K562 (cell line): ENCODE results near the gene EPHB4. TPM values are rescaled to one million over a fixed set of nuclear protein-coding genes. Genes with fewer than 3 reads are reported as not detected.

ENCODE experiments used
- ATF7 ChIP-seq: fragments of 450-650 bp; IDR thresholded peaks from 2 replicates; pipeline ENCODE4 v1.7.1; 2014; ENCODE audit warnings: mild to moderate bottlenecking, moderate library complexity
- EGR1 ChIP-seq: fragments of 450-650 bp; conservative IDR thresholded peaks from 2 replicates; pipeline ENCODE4 v1.6.1; 2017; ENCODE audit warnings: mild to moderate bottlenecking
- ESRRB ChIP-seq: fragments of 250-450 bp; sonication (Bioruptor Pico); IDR thresholded peaks from 2 replicates; pipeline ENCODE4 v1.5.0; 2020; ENCODE audit warnings: mild to moderate bottlenecking, moderate library complexity, borderline replicate concordance
- HCFC1 ChIP-seq: IDR thresholded peaks from 2 replicates; pipeline ENCODE4 v1.6.1; 2012; ENCODE audit warnings: low read depth, low read length, improper control_type of control experiment
- LEF1 ChIP-seq: fragments of 450-650 bp; IDR thresholded peaks from 2 replicates; pipeline ENCODE4 v1.6.1; 2016; ENCODE audit warnings: mild to moderate bottlenecking
- NBN ChIP-seq: fragments of 450-650 bp; IDR thresholded peaks from 2 replicates; pipeline ENCODE4 v1.6.1; 2016; ENCODE audit warnings: low read depth, mild to moderate bottlenecking
- NFIC ChIP-seq: fragments of 450-650 bp; IDR thresholded peaks from 2 replicates; pipeline ENCODE4 v1.6.1; 2017; ENCODE audit warnings: mild to moderate bottlenecking, inconsistent platforms
- NRF1 ChIP-seq, 2 experiments: fragments of 450-650 bp; IDR thresholded peaks in 1 of 2; conservative IDR thresholded peaks in 1 of 2; 2 replicates each; pipeline ENCODE4 v1.6.1; 2014; ENCODE audit warnings: mild to moderate bottlenecking in 2 of 2
- POLR2A ChIP-seq: fragments of 450-650 bp; conservative IDR thresholded peaks from 2 replicates; pipeline ENCODE4 v1.6.1; 2016
- POLR2AphosphoS5 ChIP-seq: IDR thresholded peaks from 2 replicates; pipeline ENCODE4 v1.6.1; 2011; ENCODE audit warnings: mild to moderate bottlenecking, low read depth, low read length, moderate library complexity; ENCODE audit not compliant: control insufficient read depth, insufficient read depth
- SMAD4 ChIP-seq: fragments of 250-450 bp; sonication (Bioruptor Pico); conservative IDR thresholded peaks from 2 replicates; pipeline ENCODE4 v1.8.0; 2021; ENCODE audit warnings: inconsistent platforms, mild to moderate bottlenecking, moderate library complexity
- SOX6 ChIP-seq: fragments of 450-650 bp; IDR thresholded peaks from 2 replicates; pipeline ENCODE4 v1.6.1; 2014; ENCODE audit warnings: mild to moderate bottlenecking
- TCF3 ChIP-seq: sonication (generic); formaldehyde crosslinking; IDR thresholded peaks from 2 replicates; pipeline ENCODE4 v1.4.0; 2020; ENCODE audit warnings: mild to moderate bottlenecking, missing genetic modification reagents
- WHSC1 ChIP-seq: IDR thresholded peaks from one replicate; pipeline ENCODE4 v1.6.1; 2012; ENCODE audit warnings: low read length, control low read depth, inconsistent platforms
- ZC3H4 ChIP-seq: sonication (generic); formaldehyde crosslinking; IDR thresholded peaks from 2 replicates; pipeline ENCODE4 v1.9.0; 2021; ENCODE audit warnings: missing genetic modification reagents, borderline replicate concordance
- ZFP1 ChIP-seq: fragments of 450-650 bp; formaldehyde crosslinking; IDR thresholded peaks from 2 replicates; pipeline ENCODE4 v1.4.0; 2020; ENCODE audit warnings: mild to moderate bottlenecking, mixed read lengths
- ZNF263 ChIP-seq: sonication (generic); formaldehyde crosslinking; IDR thresholded peaks from 2 replicates; pipeline ENCODE4 v1.8.0; 2022; ENCODE audit warnings: mild to moderate bottlenecking, missing genetic modification reagents, borderline replicate concordance
- ZNF324 ChIP-seq: fragments of 250-450 bp; sonication (Bioruptor Pico); IDR thresholded peaks from 2 replicates; pipeline ENCODE4 v1.4.0; 2020; ENCODE audit warnings: mild to moderate bottlenecking
- ZNF408 ChIP-seq: fragments of 250-450 bp; sonication (Bioruptor Pico); IDR thresholded peaks from 2 replicates; pipeline ENCODE4 v1.4.0; 2020; ENCODE audit warnings: low read depth, mild to moderate bottlenecking, moderate library complexity
- ZNF449 ChIP-seq: fragments of 250-450 bp; sonication (Bioruptor Pico); IDR thresholded peaks from 2 replicates; pipeline ENCODE4 v1.8.0; 2022; ENCODE audit warnings: moderate library complexity, mild to moderate bottlenecking, inconsistent platforms
- ZNF766 ChIP-seq: fragments of 200-800 bp; sonication (Bioruptor generic); conservative IDR thresholded peaks from 2 replicates; pipeline ENCODE4 v1.6.1; 2016; ENCODE audit warnings: missing genetic modification characterization, missing compliant biosample characterization
- polyA plus RNA-seq, 8 experiments: library from polyadenylated mRNA; depleted of rRNA in 4 of 8; stranded (reverse) in 5 of 8; unstranded in 3 of 8; fragments of >200 nt; fragmentation: Nextera tagmentation in 2 of 8; fragmentation: Illumina TruSeq in 1 of 8; extraction: Ambion mirVana in 2 of 8; extraction: Trizol in 1 of 8; gene quantifications; 2 replicates each; pipeline versions ENCODE4 v1.2.1 to v1.2.3, GENCODE V29; 2011 to 2014; ENCODE audit warnings: inconsistent platforms in 1 of 8, missing spikeins in 1 of 8
- total RNA-seq, 7 experiments: library from RNA; depleted of rRNA in 6 of 7; stranded (reverse); fragments of >200 nt in 6 of 7; fragmentation: Illumina TruSeq in 2 of 7; extraction: Trizol in 2 of 7; gene quantifications; 2 replicates each; pipeline versions ENCODE4 v1.2.1 to v1.2.3, GENCODE V29; 2011 to 2021; ENCODE audit warnings: low replicate concordance in 1 of 7
- TF ChIP-seq, protein P1 (sequence below): fragments of 250-450 bp; sonication (Bioruptor Pico); IDR thresholded peaks from 2 replicates; pipeline ENCODE4 v1.5.0; 2022; ENCODE audit warnings: mild to moderate bottlenecking
- TF ChIP-seq, protein P2 (sequence below): fragments of 250-450 bp; sonication (Bioruptor Pico); IDR thresholded peaks from 2 replicates; pipeline ENCODE4 v1.8.0; 2022; ENCODE audit warnings: inconsistent platforms, mild to moderate bottlenecking, moderate library complexity, borderline replicate concordance
- TF ChIP-seq, protein P3 (sequence below): fragments of 200-800 bp; sonication (Bioruptor generic); IDR thresholded peaks from 2 replicates; pipeline ENCODE4 v1.6.1; 2017; ENCODE audit warnings: missing genetic modification characterization, missing compliant biosample characterization

The EPHB4 gene
- total and polyA plus RNA-seq, 9 of the 15 experiments (the other 6 are each of a cell fraction or from before 2014, with no cell fraction given), result 1.2 to 82.1 (median 37.9) TPM

DNA sequence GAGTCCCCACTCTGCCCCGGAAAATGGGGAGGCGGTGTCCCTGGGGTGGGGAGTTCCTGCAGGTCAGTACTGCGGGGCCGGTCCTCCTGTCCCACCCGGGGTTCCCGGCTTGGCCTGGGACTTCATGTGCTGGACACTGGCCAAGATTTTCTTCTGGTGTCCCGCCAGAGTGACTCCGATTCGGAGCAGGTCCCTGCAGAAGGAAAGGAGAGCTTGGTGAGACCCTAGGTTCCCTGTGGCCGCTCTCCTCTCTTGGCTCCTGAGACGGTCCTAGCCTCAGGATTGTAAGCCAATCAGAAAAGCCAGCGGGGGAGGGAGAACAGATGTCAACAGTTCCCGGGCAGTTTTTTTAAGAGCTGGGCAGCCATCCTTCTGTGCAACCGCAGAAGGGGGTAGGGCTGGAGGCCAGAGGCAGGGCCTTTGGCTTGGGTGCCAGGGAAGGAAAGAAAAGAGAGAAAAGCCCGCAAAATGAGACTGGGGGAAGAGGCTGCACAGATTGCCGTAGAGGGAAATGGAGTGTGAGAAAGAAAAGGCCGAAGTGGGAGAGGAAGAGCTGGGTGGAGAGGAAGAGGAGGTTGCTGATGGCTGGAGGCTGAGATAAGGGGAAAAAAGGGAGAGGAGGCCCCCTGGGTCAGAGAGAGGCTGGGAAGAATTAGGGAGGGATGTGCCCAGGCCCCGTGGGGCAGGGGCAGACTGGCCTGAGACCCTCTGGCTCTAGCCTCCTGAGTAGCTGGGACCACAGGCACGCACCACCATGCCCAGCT, 23.7 kb downstream of the EPHB4 start (continued):
- TF ChIP-seq, protein P1, sequence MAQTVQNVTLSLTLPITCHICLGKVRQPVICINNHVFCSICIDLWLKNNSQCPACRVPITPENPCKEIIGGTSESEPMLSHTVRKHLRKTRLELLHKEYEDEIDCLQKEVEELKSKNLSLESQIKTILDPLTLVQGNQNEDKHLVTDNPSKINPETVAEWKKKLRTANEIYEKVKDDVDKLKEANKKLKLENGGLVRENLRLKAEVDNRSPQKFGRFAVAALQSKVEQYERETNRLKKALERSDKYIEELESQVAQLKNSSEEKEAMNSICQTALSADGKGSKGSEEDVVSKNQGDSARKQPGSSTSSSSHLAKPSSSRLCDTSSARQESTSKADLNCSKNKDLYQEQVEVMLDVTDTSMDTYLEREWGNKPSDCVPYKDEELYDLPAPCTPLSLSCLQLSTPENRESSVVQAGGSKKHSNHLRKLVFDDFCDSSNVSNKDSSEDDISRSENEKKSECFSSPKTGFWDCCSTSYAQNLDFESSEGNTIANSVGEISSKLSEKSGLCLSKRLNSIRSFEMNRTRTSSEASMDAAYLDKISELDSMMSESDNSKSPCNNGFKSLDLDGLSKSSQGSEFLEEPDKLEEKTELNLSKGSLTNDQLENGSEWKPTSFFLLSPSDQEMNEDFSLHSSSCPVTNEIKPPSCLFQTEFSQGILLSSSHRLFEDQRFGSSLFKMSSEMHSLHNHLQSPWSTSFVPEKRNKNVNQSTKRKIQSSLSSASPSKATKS (CRISPR knock-in tag), result no peak
- no peak for TF ChIP-seq ATF7
- peak; percentile 72 for TF ChIP-seq EGR1
- no peak for TF ChIP-seq ZFP1 (CRISPR knock-in tag)
- TF ChIP-seq NRF1 (conservative IDR thresholded peaks at IDR 0.05 in 1 of 2, IDR thresholded peaks at IDR 0.05 in 1 of 2), result peak; percentile 24 to 25; a peak in 1 of 4 replicates
- peak; percentile 84 for TF ChIP-seq NFIC
- TF ChIP-seq ESRRB, result no peak
- TF ChIP-seq LEF1, result peak; percentile 51; the same call in 1 of the 2 replicates
- TF ChIP-seq ZNF263 (CRISPR knock-in tag), result no peak
- TF ChIP-seq SMAD4 (CRISPR knock-in tag), result no peak
- TF ChIP-seq POLR2AphosphoS5, result peak; percentile 26; the same call in 1 of the 2 replicates
- no peak for TF ChIP-seq HCFC1
- TF ChIP-seq POLR2A, result 0 out of 2 replicates have a peak, but pooled peaks have one; percentile 27
- peak; percentile 48; the same call in 1 of the 2 replicates for TF ChIP-seq ZNF766 (CRISPR knock-in tag)
- no peak for TF ChIP-seq WHSC1
- no peak for TF ChIP-seq ZNF449
- TF ChIP-seq SOX6, result peak; percentile 25; the same call in 1 of the 2 replicates
- TF ChIP-seq, protein P2, sequence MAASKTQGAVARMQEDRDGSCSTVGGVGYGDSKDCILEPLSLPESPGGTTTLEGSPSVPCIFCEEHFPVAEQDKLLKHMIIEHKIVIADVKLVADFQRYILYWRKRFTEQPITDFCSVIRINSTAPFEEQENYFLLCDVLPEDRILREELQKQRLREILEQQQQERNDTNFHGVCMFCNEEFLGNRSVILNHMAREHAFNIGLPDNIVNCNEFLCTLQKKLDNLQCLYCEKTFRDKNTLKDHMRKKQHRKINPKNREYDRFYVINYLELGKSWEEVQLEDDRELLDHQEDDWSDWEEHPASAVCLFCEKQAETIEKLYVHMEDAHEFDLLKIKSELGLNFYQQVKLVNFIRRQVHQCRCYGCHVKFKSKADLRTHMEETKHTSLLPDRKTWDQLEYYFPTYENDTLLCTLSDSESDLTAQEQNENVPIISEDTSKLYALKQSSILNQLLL, result no peak
- TF ChIP-seq, protein P3, sequence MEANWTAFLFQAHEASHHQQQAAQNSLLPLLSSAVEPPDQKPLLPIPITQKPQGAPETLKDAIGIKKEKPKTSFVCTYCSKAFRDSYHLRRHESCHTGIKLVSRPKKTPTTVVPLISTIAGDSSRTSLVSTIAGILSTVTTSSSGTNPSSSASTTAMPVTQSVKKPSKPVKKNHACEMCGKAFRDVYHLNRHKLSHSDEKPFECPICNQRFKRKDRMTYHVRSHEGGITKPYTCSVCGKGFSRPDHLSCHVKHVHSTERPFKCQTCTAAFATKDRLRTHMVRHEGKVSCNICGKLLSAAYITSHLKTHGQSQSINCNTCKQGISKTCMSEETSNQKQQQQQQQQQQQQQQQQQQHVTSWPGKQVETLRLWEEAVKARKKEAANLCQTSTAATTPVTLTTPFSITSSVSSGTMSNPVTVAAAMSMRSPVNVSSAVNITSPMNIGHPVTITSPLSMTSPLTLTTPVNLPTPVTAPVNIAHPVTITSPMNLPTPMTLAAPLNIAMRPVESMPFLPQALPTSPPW (CRISPR knock-in tag), result peak; percentile 53
- TF ChIP-seq ZNF408 (CRISPR knock-in tag), result no peak
- peak; percentile 56; the same call in 1 of the 2 replicates for TF ChIP-seq NBN
- peak; percentile 63 for TF ChIP-seq TCF3 (CRISPR knock-in tag)
- TF ChIP-seq ZNF324 (CRISPR knock-in tag), result no peak
- no peak for TF ChIP-seq ZC3H4
